COLO668 (cell line): ENCODE data around the gene FSIP1.

Experiments
- DNase-seq: peaks from one replicate; lab custom pipeline; 2025; ENCODE audit not compliant: unreplicated experiment; lab: John Stamatoyannopoulos, UW

Gene FSIP1

GRCh38 chr15:39597751-39598185, 184.9 kb downstream of the FSIP1 start:
- DNase-seq, result no peak

GRCh38 chr15:39597336-39597735, 185.3 kb downstream of the FSIP1 start:
- no peak for DNase-seq

GRCh38 chr15:39596358-39597051, 186.1 kb downstream of the FSIP1 start:
- DNase-seq, result no peak

- DNase-seq, result no peak
These were observed 187.1 kb downstream of the FSIP1 start for GRCh38 chr15:39595338-39596221.

GRCh38 chr15:39594446-39595337, 187.9 kb downstream of the FSIP1 start:
- no peak for DNase-seq

- DNase-seq, result no peak
These were observed 188.8 kb downstream of the FSIP1 start for GRCh38 chr15:39593656-39594445.

- no peak for DNase-seq
These were observed 189.5 kb downstream of the FSIP1 start for GRCh38 chr15:39593071-39593655.

GRCh38 chr15:39592500-39592899, 190.1 kb downstream of the FSIP1 start:
- no peak for DNase-seq

- no peak for DNase-seq
These were observed 190.7 kb downstream of the FSIP1 start for GRCh38 chr15:39591896-39592315.

GRCh38 chr15:39591141-39591895, 191.3 kb downstream of the FSIP1 start:
- no peak for DNase-seq

GRCh38 chr15:39589815-39590644, 192.6 kb downstream of the FSIP1 start:
- no peak for DNase-seq

- DNase-seq, result no peak
These were observed 193.3 kb downstream of the FSIP1 start for GRCh38 chr15:39589193-39589814.

GRCh38 chr15:39588531-39589192, 194.0 kb downstream of the FSIP1 start:
- no peak for DNase-seq

- no peak for DNase-seq
These were observed 194.7 kb downstream of the FSIP1 start for GRCh38 chr15:39587731-39588530.

GRCh38 chr15:39587096-39587721, 195.4 kb downstream of the FSIP1 start:
- DNase-seq, result no peak
